ENCODE results near the gene CES1.
"Not testable (repeated sequence)": the region's sequence is repeated elsewhere in the genome, so short reads cannot be mapped to it uniquely, and the experiment has no call there.

The CES1 gene

DNA sequence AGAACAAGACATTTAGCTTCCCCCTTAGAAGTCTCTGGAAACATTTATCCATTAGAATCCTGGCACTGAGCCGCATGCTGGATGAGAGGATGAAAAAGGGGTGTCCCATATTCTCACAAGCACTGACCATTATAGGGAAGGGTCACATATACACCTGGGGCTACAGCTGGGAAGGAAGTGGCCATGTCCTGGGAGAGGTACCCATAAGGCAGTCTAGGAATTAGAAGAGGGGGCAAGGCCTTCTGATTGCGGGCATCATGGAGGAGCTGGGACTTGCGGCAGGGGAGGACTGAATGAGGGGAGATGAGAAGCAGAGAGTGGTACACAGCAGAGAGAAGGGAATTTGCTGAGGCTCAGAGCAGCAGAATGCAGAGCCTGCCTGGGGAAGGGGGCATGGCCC lies 3.7 kb downstream of the CES1 start:
- DNase-seq, result not testable (repeated sequence)

DNA sequence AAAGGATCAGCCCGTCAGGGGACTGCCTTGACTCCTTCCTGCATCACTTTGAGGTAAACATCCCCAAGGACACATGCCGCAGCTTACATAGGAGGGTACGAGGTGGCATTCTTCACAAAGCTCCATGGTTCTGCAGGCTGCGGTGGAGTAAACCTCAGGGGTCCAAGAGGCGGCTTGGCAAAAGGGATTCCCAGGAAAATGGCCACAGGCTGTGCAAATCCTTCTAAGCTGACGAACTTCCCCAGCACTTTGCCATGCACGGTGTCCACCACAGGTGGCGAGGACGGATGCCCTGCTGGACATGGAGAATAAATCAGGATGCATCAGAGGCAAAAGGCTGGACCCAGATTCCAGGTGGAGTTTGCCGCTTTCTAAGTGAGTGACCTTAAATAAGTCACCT lies 4.2 kb downstream of the CES1 start:
- no peak for DNase-seq

DNA sequence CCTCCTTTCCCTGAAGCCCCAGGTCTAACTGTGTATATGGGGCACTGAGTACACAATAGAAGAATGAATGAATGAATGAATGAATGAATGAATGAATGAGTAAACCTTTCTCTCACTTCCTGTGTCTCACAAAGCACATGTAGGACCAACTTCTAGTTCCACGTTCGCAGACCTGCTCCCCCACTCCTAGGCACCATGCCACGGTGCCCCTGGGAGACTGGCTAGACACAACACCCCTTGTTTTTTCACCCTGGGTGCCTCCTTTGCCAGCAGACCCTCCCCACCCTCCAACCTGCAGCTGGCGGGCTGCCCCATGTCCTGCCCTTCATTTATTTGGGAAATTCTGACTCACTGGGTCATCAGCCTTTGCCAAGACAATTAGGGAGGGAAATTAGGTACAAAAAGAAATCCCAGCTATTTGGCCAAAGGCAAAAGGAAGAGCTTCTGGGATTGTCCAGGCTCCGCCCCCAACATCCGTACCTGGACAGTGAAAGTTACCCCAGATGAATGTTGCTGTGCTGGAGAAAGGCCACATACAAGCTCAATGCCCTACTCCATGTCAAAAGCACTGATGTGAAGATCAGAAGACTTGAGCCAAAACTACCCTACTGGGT lies 7.7 kb downstream of the CES1 start:
- DNase-seq, result no peak

DNA sequence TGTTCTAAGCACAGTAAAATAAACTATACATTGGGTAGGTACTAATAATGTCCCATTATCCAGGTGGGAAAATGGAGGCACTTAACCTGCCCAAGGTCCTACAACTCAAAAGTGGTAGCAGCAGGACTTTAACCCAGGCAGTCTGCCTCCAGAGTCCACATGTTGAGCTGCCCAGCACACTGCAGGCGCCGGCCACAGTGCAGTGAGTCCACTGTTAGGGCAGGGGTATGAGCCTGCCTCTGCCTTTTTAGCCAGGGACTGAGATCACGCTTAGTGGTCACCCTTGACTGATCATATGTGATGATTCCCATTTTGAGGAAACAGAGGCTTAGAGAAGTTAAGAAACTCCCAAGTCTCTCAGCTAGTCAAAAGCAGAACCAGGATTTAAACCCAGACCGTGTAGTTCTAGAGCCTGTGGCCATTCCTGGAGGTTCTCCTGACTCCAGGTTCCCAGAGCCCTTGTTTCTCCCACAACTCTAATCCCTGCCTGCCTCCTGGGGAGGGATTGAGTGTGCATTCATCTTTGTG lies 8.4 kb downstream of the CES1 start:
- no peak for DNase-seq

DNA sequence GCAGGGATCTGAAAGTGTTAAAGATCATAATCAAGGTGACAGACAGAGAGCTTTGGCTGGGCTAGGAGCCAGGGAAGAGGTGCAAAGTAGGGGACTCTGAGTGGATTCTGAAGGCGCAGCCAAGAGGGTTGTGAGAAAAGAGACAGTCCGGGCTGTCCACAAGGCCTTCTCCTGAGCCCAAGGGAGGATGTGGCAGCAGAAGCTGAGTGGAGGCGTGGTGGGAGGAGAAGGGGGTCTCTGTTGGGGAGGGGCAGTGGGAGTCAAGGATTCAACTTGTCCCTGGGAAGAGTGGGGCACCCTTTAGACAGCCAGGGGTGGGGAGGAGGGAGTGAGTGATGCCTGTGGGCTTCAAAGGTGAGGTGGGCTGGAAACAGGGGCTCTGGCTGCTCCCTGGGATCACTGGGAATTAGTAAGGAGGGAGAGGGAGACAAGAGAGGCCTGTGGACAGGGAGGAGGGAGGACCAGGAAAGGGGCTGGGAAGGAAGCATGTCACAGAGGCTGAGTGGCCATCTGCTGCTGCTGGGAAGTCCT lies 10.6 kb downstream of the CES1 start:
- DNase-seq, result no peak

DNA sequence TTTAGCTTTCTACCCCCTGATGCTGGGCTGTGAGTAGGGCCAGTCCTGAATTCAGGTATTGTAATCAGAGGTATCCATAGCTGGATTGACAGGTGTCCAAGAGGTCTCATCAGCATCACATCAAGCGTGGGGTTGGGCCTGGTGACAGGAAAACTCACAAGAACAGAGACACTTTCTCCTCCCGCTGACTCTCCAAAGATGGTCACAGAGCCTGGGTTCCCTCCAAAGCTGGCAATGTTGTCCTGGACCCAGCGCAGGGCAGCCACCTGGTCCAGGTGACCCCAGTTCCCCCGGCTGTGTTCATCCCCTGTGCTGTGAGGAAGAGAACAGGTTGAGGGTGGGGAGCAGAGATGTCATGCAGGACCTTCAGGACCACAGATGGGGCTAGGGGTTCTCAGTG lies 11.7 kb downstream of the CES1 start:
- no peak for DNase-seq

DNA sequence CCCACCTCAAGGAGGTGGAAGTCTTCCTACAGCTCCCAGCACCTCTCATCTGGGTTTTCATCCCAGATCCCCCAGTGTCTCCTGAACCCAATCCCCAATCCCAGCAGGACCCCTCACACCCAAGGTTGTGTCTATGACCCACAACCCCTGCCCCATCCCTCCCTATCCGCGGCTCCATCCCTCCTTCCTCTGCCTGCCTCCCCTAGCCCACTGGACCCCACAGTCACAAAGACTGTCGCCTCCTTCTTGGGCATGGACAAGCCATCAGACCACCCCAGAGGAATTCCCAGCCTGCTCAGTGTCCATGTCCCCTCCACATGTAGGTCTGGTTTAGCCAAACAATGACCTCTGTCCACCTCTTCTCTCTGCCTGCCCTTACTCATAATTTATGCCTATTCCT lies 12.3 kb downstream of the CES1 start:
- DNase-seq, result no peak

DNA sequence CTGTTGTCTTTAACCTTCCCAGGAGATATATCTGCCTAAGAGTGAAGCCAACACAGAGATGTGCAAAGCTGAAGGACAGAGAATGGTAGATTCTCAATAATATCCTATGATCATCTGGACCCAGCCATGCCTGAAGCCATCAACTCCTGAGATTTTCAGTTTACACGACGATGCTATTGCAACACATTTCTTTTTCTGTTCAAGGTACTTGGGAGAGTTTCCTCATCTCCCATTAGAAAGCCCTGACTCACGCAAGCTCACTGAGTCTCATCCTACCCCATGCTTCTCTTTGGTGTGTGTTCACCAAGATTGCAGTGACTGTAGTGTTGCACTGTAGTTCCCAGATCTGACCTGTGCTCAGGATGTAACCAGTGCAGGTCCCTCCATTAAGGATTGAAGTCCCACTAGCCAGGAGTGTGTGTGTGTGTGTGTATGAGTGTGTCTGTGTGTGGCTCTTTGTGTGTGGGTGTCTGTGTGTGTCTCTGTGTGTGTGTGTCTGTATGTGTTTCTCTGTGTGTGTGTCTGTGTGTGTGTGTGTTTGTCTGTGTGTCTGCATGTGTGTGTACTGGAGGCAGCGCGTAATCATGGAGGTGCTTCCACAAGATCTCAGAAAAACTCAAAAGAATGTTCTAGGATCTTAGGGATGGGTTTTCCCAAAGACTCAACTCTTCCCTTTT lies 15.5 kb downstream of the CES1 start:
- DNase-seq, result no peak

DNA sequence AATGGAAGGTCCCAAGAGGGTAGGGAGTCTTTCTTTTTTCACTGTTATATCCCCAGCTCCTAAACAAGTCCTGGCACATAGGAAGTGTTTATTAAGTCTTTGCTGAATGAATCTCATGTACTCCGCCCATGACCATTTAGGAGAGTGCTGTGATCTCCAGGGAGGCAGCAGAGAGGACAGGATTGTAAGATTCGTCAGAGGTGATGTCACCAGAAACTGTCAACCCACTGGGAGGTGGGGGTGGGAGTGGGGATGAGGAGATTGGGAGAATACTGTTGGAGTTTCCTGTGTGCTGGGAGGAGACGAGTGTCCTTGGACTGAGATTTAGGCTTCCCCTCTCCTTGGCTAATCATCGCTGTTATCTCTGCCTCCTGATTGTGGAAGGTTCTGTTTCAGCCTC lies 16.7 kb downstream of the CES1 start:
- not testable (repeated sequence) for DNase-seq

DNA sequence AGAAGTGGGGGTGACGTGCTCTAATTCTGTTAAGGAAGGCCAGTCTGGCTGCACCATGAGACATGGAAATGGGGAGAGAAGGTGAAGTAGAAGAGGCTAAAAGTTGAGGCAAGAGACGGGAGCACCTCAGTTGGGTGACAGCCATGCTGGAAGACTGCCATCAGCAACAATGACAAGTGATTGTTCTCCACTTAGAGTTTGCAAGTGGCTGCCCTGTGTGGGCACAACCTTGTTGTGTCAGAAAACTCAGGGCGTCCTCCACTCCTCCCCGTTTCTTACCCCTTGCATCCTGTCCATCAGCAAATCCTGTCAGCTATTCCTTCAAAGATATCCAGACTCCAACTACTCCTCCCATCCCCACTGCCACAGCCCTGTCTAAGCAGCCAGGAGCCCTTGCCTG lies 17.6 kb downstream of the CES1 start:
- DNase-seq, result no peak

DNA sequence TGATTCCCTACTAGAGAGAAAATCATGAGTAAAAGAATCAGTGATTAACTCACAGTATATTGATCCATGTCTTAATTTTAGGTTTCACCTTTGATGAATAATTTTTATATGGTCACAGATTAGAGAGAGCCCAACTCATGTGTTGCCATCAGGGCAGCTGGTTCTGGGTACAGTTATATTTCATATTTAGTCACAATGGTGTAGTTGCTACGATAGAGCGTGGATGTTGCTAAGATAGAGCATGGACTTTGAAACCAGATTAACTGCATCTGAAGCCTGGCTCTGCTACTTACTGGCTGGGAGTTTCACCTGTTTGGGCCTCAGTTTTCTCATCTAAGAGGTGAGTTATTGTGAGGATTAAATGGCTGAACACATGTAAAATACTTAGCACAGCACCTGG lies 18.7 kb downstream of the CES1 start:
- DNase-seq, result not testable (repeated sequence)

DNA sequence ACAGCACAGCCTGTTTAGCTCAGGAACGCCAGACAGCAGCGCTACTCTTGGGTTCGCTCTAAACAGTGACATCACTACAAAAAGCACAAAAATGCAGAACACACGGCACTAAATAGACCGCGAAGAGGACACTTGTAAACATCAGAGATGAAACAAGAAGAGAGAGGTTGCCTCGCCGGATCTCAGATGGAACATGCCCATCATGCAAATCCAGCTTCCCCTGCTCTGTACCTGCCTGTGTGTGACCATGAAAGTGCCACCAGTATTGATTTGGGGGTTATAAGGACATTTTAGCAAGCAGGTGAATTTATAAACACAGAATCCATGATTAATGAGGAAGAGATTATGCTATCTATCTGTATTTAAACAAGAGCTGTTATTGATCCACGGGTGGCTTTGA lies 19.2 kb downstream of the CES1 start:
- DNase-seq, result not testable (repeated sequence)

DNA sequence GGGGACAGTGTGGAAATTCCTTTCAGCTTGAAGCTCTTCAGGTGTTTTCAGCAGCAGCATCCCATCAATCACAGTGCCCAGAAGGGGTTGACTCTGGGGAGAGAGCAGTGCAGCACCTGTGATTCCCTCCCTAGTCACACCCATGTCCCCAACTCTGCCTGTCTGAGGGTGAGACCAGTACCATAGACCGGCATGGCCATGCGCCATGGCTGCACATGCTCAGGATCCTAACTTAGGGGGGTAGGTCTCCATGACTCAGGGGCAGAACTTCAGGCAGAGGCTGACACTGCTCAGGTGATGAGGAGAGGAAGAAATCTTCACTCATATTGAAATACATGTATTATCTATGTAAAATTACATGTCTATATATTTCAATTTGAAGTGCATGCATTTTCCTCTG lies 19.9 kb downstream of the CES1 start:
- no peak for DNase-seq

DNA sequence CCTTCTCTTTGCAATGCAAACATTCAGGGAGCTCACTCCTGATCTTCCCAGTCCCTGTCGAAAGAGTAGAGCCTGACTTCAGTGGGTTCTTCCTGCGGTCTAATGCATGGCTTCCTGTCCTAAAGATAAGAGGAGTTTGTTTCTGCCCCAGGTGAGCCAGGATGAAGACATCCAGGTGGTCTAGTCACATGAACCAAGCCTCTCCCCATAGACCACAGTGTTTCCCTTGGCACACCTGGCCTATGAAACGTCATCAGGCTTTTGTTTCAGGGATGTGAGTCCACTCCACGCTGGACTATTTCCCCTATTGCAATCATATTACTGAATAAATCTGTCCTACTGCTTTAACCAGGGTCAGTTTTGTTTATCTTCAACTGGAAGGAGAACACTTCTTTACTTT lies 21.1 kb downstream of the CES1 start:
- no peak for DNase-seq

DNA sequence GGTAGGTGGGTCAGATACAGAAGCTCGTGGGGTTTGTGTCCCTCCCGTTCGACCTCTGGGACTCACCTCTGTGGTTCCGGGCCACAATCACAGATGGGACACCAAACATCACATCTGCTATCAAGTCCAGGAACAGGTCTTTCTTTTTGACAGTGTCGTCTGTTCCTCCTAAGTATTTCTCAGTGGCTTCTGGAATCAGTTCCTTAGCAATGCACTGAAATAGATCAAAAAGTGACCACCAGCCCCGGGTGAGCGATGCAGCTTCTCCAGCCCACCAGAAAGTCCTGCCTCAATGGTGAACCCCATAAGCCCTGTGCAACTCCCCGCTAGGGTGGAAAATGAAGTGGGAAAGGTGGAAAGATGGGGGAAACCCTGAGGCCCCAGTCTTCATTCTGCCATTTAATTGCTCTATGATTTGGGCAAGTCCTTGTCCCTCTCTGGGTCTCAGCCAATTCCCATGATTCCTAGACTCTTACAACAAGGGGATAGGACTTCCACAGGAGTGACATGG lies 22.4 kb downstream of the CES1 start:
- no peak for DNase-seq

DNA sequence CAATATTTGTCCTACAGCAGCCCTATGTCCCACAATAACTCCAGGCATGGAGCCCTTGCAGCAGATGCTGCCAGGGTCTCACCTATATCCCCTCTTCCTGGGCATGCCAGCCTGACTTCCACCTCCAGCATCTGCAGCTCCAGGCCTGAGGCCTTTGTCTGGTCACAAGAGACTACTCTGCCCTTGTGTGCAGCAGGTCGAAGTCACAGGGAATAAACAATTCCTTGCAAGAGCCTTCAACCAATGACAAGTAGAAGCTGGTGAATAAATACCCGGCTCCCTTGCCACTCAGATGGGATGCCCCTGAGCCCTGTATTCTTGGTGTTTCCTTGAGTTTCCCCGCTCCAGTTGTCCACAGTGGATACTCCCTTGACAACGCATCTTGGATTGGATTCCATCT lies 23.0 kb downstream of the CES1 start:
- DNase-seq, result no peak

DNA sequence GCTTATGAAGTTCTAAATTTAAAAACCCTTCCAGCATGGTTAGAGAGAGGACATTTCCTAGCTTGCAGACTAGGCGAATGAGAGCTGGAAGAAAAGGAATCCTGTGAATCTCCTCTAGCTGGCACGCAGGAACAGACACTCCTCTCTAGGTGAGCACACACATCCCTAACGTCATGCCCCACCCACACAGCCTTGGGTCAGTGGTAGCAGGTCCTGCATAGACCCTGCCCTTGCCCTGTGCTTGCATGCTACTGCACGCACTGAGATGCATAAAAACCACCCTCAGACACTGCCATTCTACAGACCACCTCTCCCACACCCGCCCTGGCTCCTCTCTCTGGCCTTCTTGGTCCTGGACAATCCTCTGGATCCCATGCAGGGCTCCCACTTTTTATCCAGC lies 23.5 kb downstream of the CES1 start:
- DNase-seq, result no peak

DNA sequence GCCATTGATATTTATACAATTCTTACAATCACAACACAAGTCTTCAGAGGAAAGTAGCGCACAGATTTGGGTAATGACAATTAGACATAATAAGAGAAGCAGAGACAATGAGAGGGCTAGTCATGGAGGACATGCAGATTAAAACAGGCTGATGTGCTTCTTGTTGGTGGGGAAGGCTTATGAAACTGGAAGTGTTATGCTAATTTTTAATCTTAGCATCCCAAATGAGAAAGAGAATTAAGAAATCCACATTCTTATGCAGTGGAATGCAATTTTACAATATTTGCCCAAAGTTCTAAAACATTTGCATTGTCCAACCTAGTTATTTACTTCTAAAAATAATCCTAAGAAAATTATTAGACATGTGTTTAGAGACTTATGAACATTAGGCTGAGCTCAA lies 24.6 kb downstream of the CES1 start:
- not testable (repeated sequence) for DNase-seq

DNA sequence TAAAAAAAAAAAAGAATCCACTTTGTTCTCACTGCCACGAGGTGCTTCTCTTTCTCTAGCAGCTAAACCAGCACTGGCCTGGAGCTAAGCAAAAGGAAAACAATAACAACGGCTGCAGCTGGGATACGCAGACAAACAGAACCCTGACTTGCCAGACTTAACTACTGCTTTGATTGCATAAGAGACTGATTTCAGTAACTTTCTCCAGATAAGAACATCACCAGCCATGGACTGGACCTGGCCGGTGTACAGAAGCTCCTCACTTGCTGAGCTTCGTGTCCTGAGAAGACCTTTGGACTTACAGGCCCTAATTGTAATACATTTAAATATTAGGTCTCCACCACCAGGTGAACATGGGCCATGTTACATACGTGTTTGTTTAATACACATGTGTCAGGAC lies 27.8 kb downstream of the CES1 start:
- not testable (repeated sequence) for DNase-seq

DNA sequence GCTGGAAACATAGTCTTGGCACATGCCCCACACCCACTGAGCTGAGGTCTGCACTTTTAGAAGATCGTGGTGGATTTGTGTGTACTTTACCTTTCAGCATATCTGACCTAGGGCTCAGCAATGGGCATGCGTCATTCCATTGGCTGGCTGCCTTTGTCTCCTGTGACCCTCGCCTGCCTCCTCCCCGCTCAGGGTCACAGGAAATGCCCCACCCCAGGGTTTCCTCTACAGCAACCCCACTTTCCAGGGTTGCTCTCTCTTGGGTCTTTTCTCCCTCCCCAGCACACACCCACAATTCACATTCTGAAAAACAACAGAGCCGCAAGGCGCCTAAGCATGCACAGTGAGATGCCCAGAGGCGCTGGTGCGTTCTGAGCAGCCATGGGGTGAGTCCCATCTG lies 29.2 kb downstream of the CES1 start:
- DNase-seq, result not testable (repeated sequence)

DNA sequence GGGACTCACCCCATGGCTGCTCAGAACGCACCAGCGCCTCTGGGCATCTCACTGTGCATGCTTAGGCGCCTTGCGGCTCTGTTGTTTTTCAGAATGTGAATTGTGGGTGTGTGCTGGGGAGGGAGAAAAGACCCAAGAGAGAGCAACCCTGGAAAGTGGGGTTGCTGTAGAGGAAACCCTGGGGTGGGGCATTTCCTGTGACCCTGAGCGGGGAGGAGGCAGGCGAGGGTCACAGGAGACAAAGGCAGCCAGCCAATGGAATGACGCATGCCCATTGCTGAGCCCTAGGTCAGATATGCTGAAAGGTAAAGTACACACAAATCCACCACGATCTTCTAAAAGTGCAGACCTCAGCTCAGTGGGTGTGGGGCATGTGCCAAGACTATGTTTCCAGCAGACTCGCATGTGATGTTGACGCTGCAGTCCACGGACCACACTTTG lies 39.9 kb downstream of the CES1 start:
- not testable (repeated sequence) for DNase-seq

DNA sequence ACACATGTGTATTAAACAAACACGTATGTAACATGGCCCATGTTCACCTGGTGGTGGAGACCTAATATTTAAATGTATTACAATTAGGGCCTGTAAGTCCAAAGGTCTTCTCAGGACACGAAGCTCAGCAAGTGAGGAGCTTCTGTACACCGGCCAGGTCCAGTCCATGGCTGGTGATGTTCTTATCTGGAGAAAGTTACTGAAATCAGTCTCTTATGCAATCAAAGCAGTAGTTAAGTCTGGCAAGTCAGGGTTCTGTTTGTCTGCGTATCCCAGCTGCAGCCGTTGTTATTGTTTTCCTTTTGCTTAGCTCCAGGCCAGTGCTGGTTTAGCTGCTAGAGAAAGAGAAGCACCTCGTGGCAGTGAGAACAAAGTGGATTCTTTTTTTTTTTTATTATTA lies 41.4 kb downstream of the CES1 start:
- not testable (repeated sequence) for DNase-seq

DNA sequence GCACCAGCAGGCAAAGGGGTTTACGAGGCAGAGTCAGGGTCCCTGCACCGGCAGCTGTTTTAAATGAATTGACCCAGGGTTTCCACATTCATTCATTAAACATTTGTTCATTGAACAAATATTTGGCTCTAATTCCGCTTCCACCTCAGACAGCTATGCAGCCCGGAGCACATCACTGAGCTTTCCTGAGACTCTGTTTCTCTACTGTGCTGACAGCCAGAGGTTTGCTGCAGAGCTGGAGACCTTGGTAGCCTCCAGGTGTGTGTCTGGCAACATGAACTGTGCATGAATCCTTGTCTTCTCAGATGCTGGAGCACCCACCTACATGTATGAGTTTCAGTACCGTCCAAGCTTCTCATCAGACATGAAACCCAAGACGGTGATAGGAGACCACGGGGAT lies 42.7 kb downstream of the CES1 start:
- not testable (repeated sequence) for DNase-seq

DNA sequence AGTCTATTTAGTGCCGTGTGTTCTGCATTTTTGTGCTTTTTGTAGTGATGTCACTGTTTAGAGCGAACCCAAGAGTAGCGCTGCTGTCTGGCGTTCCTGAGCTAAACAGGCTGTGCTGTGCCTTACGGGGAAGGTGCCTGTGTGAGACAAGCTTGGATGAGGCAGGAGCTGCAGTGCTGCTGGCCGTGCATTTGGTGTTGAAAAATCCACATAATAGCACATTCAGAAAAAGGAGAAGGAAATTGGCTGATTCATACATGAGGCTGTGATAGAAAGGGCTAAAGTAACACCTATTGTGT lies 50.2 kb downstream of the CES1 start:
- not testable (repeated sequence) for DNase-seq
